Omental fat pad (tissue), 4 donors: Measurements from ENCODE around the gene IDI2. TPM values are rescaled to one million over a fixed set of nuclear protein-coding genes. Genes with fewer than 3 reads are reported as not detected.

Source experiments
- ATAC-seq: fragments of 150-250 bp; one replicate; pipeline ENCODE4 v1.9.1; 2016; ENCODE audit warnings: mild to moderate bottlenecking, moderate library complexity; ENCODE audit not compliant: low FRiP score
- DNase-seq: peaks from one replicate; pipeline ENCODE4 v3.0.0-alpha.2; 2019; ENCODE audit warnings: low spot score
- CTCF ChIP-seq, 3 donors: fragments of 450-650 bp; IDR thresholded peaks; one replicate each; pipeline ENCODE4 v1.5.1; 2016 to 2017; ENCODE audit warnings: antibody characterized with exemption in 3 of 3, mild to moderate bottlenecking in 3 of 3, moderate library complexity in 2 of 3
- total RNA-seq, 4 donors: library from RNA; depleted of rRNA; stranded (reverse); fragments of >200 nt; gene quantifications; one replicate each; pipeline ENCODE4 v1.1.0, GENCODE V29; 2016

IDI2 gene
- total RNA-seq, 4 donors from 2014 or later = not detected

- ATAC-seq (no peak), DNase-seq (no peak)
- no peak for TF ChIP-seq CTCF (IDR thresholded peaks at IDR 0.05)
These were observed 51.4 kb downstream of the IDI2 start for GRCh38 chr10:974038-974784.

- ATAC-seq (no peak), DNase-seq (no peak)
- no peak for TF ChIP-seq CTCF (IDR thresholded peaks at IDR 0.05)
These were observed 52.9 kb downstream of the IDI2 start for GRCh38 chr10:972763-973162.

- ATAC-seq = no peak
- TF ChIP-seq CTCF (IDR thresholded peaks at IDR 0.05) = no peak
- DNase-seq = no peak
These were observed 54.0 kb downstream of the IDI2 start for GRCh38 chr10:971613-972012.

GRCh38 chr10:971150-971542, 54.5 kb downstream of the IDI2 start:
- ATAC-seq (no peak), DNase-seq (no peak)
- no peak for TF ChIP-seq CTCF (IDR thresholded peaks at IDR 0.05)

- DNase-seq (no peak), ATAC-seq (no peak)
- no peak for TF ChIP-seq CTCF (IDR thresholded peaks at IDR 0.05)
These were observed 55.1 kb downstream of the IDI2 start for GRCh38 chr10:970311-971149.

- ATAC-seq = no peak
- no peak for DNase-seq
These were observed 56.0 kb downstream of the IDI2 start for GRCh38 chr10:969473-970150.

More at GRCh38 chr10:969473-970150, 56.0 kb downstream of the IDI2 start:
- no peak for TF ChIP-seq CTCF (IDR thresholded peaks at IDR 0.05)

Other genes with a start within 250 kb of the IDI2 start
- gene LARP4B, start 94.2 kb downstream of the IDI2 start, total RNA-seq = 100 to 1,000 TPM in 1 of 4 donors, 10 to 100 TPM in 3; 37.2 to 103 (median 54.7) TPM
- 100 to 1,000 TPM in 1 of 4 donors, 10 to 100 TPM in 3; 28.9 to 104 (median 40.0) TPM for gene GTPBP4, start 37.4 kb downstream of the IDI2 start, total RNA-seq
- 10 to 100 TPM; 29.8 to 67.5 (median 60.4) TPM for gene IDI1, start 23.3 kb upstream of the IDI2 start, total RNA-seq
- 10 to 100 TPM; 11.4 to 30.3 (median 17.4) TPM for gene WDR37, start 30.5 kb upstream of the IDI2 start, total RNA-seq